ENCODE results near the gene ENDOU.
A peak's percentile ranks its signal among the peaks of the same experiment; 100 is the strongest.

Gene ENDOU

GRCh38 chr12:47742253-47742825 is 17.0 kb upstream of the ENDOU start:
- peak; percentile 95 for DNase-seq

- peak; percentile 69 for DNase-seq
These were observed 16.0 kb upstream of the ENDOU start for GRCh38 chr12:47741340-47741703.

- no peak for DNase-seq
These were observed 15.5 kb upstream of the ENDOU start for GRCh38 chr12:47740606-47741339.

- DNase-seq: no peak
These were observed 14.7 kb upstream of the ENDOU start for GRCh38 chr12:47739979-47740378.

GRCh38 chr12:47739297-47739696 is 14.0 kb upstream of the ENDOU start:
- DNase-seq: no peak

- DNase-seq: no peak
These were observed 12.8 kb upstream of the ENDOU start for GRCh38 chr12:47737936-47738594.

- no peak for DNase-seq
These were observed 11.8 kb upstream of the ENDOU start for GRCh38 chr12:47736877-47737676.

GRCh38 chr12:47736216-47736615 is 10.9 kb upstream of the ENDOU start:
- DNase-seq: no peak

GRCh38 chr12:47735649-47736048 is 10.4 kb upstream of the ENDOU start:
- DNase-seq: no peak

- no peak for DNase-seq
These were observed 9.6 kb upstream of the ENDOU start for GRCh38 chr12:47734725-47735480.

- no peak for DNase-seq
These were observed 7.9 kb upstream of the ENDOU start for GRCh38 chr12:47733142-47733541.

GRCh38 chr12:47732504-47732903 is 7.2 kb upstream of the ENDOU start:
- no peak for DNase-seq

- no peak for DNase-seq
These were observed 6.4 kb upstream of the ENDOU start for GRCh38 chr12:47731723-47732122.

GRCh38 chr12:47730341-47730744 is 5.1 kb upstream of the ENDOU start:
- no peak for DNase-seq

GRCh38 chr12:47729233-47729632 is 3.9 kb upstream of the ENDOU start:
- no peak for DNase-seq

- no peak for DNase-seq
These were observed 603 bp upstream of the ENDOU start for GRCh38 chr12:47725893-47726292.

- no peak for DNase-seq
These were observed 2.2 kb downstream of the ENDOU start for GRCh38 chr12:47722941-47723631.

GRCh38 chr12:47722136-47722834 is 3.0 kb downstream of the ENDOU start:
- no peak for DNase-seq

GRCh38 chr12:47721431-47721973 is 3.8 kb downstream of the ENDOU start:
- peak; percentile 49 for DNase-seq

- DNase-seq: peak; percentile 26
These were observed 6.8 kb downstream of the ENDOU start for GRCh38 chr12:47718531-47718930.

Data from activated CD8-positive, alpha-beta memory T cell treated with anti-CD3 and anti-CD28 coated beads, Interleukin-2, amount 50 U/mL, for 48 hours (primary cell).